ENCODE measurements around the gene IGSF5.

GRCh38 chr21:39728341-39728740 lies 16.6 kb upstream of the IGSF5 start:
- no peak for TF ChIP-seq CTCF (IDR thresholded peaks at IDR 0.05)
- no peak for TF ChIP-seq POLR2A (IDR thresholded peaks at IDR 0.05)
- no peak for TF ChIP-seq EP300 (IDR thresholded peaks at IDR 0.05)
